HCT116 (cell line): Measurements from ENCODE around the gene OR1F1.

Experiments used
- CEBPB ChIP-seq: IDR thresholded peaks from 2 replicates; pipeline ENCODE4 v1.6.1; 2012; ENCODE audit warnings: low read depth
- CTCF ChIP-seq, 3 experiments: fragments of 200-600 bp in 1 of 3; sonication (generic) in 1 of 3; IDR thresholded peaks in 2 of 3; conservative IDR thresholded peaks in 1 of 3; 2 replicates each; pipeline ENCODE4 v1.5.1; 2012 to 2017; ENCODE audit warnings: low read depth in 2 of 3, low read length in 2 of 3, antibody characterized with exemption in 1 of 3, borderline replicate concordance in 1 of 3, control low read depth in 1 of 3, mild to moderate bottlenecking in 1 of 3, mixed read lengths in 1 of 3, mixed run types in 1 of 3, moderate library complexity in 1 of 3; ENCODE audit not compliant: insufficient read depth in 1 of 3
- EZH2phosphoT487 ChIP-seq: fragments of 200-600 bp; IDR thresholded peaks from 2 replicates; pipeline ENCODE4 v1.6.1; 2018; ENCODE audit warnings: antibody characterized with exemption, borderline replicate concordance
- POLR2AphosphoS5 ChIP-seq: IDR thresholded peaks from 2 replicates; pipeline ENCODE4 v1.6.1; 2011; ENCODE audit warnings: mild to moderate bottlenecking, low read depth, low read length, moderate library complexity
- RAD21 ChIP-seq: IDR thresholded peaks from 2 replicates; pipeline ENCODE4 v1.6.1; 2012; ENCODE audit warnings: low read depth, mild to moderate bottlenecking
- ZNF274 ChIP-seq: fragments of 200-500 bp; sonication (Bioruptor generic); IDR thresholded peaks from 2 replicates; pipeline ENCODE4 v1.6.1; 2014; ENCODE audit warnings: mild to moderate bottlenecking, low read depth, low read length, inconsistent platforms

GRCh38 chr16:3155181-3155580, 32.8 kb upstream of the OR1F1 start:
- TF ChIP-seq EZH2phosphoT487 (no peak), CTCF (IDR thresholded peaks at IDR 0.05 in 2 of 3, conservative IDR thresholded peaks at IDR 0.05 in 1 of 3; ENCODE audit: borderline replicate concordance in 1 of 3, insufficient read depth in 1 of 3, low read depth in 2 of 3, low read length in 2 of 3) (no peak), POLR2AphosphoS5 (no peak), CEBPB (no peak), ZNF274 (no peak), RAD21 (no peak)
